Caco-2 (cell line): ENCODE measurements around the gene NTRK2. TPM values are rescaled to one million over a fixed set of nuclear protein-coding genes. Genes with fewer than 3 reads are reported as not detected.

Experiments used
- BruUV-seq: library from RNA; stranded (reverse); fragments of 400-500 nt; replicated peaks from 2 replicates; lab custom pipeline; 2021; lab: Mats Ljungman, UMichigan
- CTCF ChIA-PET: fragments of 300-600 bp; sonication (Branson Sonifier 250); formaldehyde crosslinking; loops from one replicate; lab custom pipeline; 2022; ENCODE audit warnings: antibody characterized with exemption; lab: Charles Lee
- POLR2A ChIA-PET: fragments of 300-600 bp; sonication (Branson Sonifier 250); formaldehyde crosslinking; loops from one replicate; lab custom pipeline; 2022; ENCODE audit warnings: antibody characterized with exemption; lab: Charles Lee
- DNase-seq, 2 experiments: peaks; one replicate each; pipeline versions ENCODE4 v3.0.0 to v3.0.0-alpha.2; 2020 to 2022
- H3K27me3 ChIP-seq: replicated peaks from 2 replicates; pipeline ENCODE4 v1.6.0; 2011; ENCODE audit warnings: low read length; ENCODE audit not compliant: control insufficient read depth, insufficient read depth
- H3K36me3 ChIP-seq: 2 replicates; pipeline ENCODE4 v1.5.1; 2011; ENCODE audit warnings: low read length; ENCODE audit not compliant: control insufficient read depth, insufficient read depth
- H3K4me1 ChIP-seq: fragments of 250-450 bp; sonication (Bioruptor Pico); 2 replicates; pipeline ENCODE4 v1.5.1; 2020; ENCODE audit warnings: mild to moderate bottlenecking
- H3K4me3 ChIP-seq: 2 replicates; pipeline ENCODE4 v1.5.1; 2011; ENCODE audit warnings: low read depth, mild to moderate bottlenecking, control low read depth, low read length
- H3K9me3 ChIP-seq: fragments of 250-450 bp; sonication (Bioruptor Pico); 2 replicates; pipeline ENCODE4 v1.5.1; 2020; ENCODE audit warnings: mild to moderate bottlenecking, moderate library complexity
- H3K27ac Mint-ChIP-seq: one replicate; pipeline ENCODE4 v1.8.0; 2022; ENCODE audit warnings: mixed read lengths; ENCODE audit not compliant: unreplicated experiment
- H3K27me3 Mint-ChIP-seq: one replicate; pipeline ENCODE4 v1.8.0; 2022; ENCODE audit warnings: mixed read lengths; ENCODE audit not compliant: insufficient read depth, unreplicated experiment
- H3K36me3 Mint-ChIP-seq: one replicate; pipeline ENCODE4 v1.8.0; 2022; ENCODE audit warnings: mild to moderate bottlenecking, mixed read lengths; ENCODE audit not compliant: insufficient read depth, unreplicated experiment
- H3K4me1 Mint-ChIP-seq: one replicate; pipeline ENCODE4 v1.8.0; 2022; ENCODE audit warnings: low read depth, mixed read lengths; ENCODE audit not compliant: unreplicated experiment
- H3K4me3 Mint-ChIP-seq: one replicate; pipeline ENCODE4 v1.8.0; 2022; ENCODE audit warnings: mild to moderate bottlenecking, moderate library complexity, mixed read lengths; ENCODE audit not compliant: unreplicated experiment
- H3K9me3 Mint-ChIP-seq: one replicate; pipeline ENCODE4 v1.8.0; 2022; ENCODE audit warnings: mixed read lengths; ENCODE audit not compliant: unreplicated experiment
- CTCF ChIP-seq, 2 experiments: fragments of 200-600 bp in 1 of 2; IDR thresholded peaks; 1 replicate in 1 of 2; 2 replicates in 1 of 2; pipeline versions ENCODE4 v1.5.1 to v1.8.0; 2011 to 2022; ENCODE audit warnings: antibody characterized with exemption in 1 of 2, control low read depth in 1 of 2, inconsistent platforms in 1 of 2, low read depth in 1 of 2, low read length in 1 of 2, mild to moderate bottlenecking in 1 of 2, moderate library complexity in 1 of 2; ENCODE audit not compliant: insufficient read depth in 1 of 2, severe bottlenecking in 1 of 2, unreplicated experiment in 1 of 2
- intact Hi-C: fragments of 100-400 bp; cut with micrococcal nuclease; formaldehyde crosslinking; loops from one replicate; pipeline ENCODE4 v1.10.0; 2022; ENCODE audit not compliant: unreplicated experiment
- total RNA-seq: library from RNA; stranded (reverse); gene quantifications from 2 replicates; pipeline ENCODE4 v1.2.3, GENCODE V29; 2022

NTRK2 gene
- total RNA-seq, 1 experiment from 2014 or later, result not detected

DNA sequence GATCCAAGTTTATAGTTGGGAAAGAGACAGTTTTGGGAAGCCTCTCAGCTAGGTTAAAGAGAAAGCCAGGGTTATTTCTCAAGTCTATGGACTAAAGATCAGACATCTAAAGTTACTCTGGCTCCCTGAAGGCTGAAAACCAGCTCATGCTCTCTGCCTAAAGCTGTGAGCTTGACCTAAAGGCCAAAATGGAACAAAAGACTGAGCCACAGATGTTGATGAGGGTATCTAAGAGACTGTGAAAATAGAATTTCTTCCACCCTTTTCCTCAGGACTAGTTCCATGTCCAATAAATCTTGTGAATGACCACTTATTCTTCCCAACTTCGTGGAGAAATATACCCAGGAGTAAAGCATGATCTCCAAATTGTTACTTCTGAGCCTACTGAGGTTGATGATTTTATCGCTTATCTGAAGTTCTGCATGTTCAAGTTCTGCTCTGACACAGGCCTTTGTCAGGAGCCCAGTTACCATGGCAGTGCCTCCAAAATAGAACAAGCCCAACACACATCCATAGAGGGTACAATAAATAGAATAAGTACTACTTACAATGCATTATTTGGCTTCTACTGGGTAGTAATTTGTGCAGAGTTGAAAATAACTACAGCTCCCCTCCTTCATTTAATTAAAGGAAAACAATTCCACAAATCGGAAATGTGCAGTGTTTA lies 373.6 kb downstream of the NTRK2 start:
- no peak overlapping the region for H3K4me3 Mint-ChIP-seq
- no peak overlapping the region for H3K4me3 ChIP-seq
- ChIA-PET CTCF (no interaction called here), POLR2A (no interaction called here)
- no TSS peak for BruUV-seq
- intact Hi-C loops, result no loop called here
- no peaks in the 10 kb centered on the region for H3K4me1 Mint-ChIP-seq
- no peaks in the 10 kb centered on the region for H3K9me3 Mint-ChIP-seq
- H3K4me1 ChIP-seq, result no peaks in the 10 kb centered on the region
- H3K27me3 Mint-ChIP-seq, result no peaks in the 10 kb centered on the region
- no peaks in the 10 kb centered on the region for H3K9me3 ChIP-seq
- no peaks in the 10 kb centered on the region for H3K27me3 ChIP-seq
- H3K36me3 Mint-ChIP-seq, result no peaks in the 10 kb centered on the region
- H3K36me3 ChIP-seq, result no peaks in the 10 kb centered on the region
- H3K27ac Mint-ChIP-seq, result no peak overlapping the region
- TF ChIP-seq CTCF (IDR thresholded peaks at IDR 0.05; ENCODE audit: insufficient read depth in 1 of 2, low read depth in 1 of 2, low read length in 1 of 2, severe bottlenecking in 1 of 2, unreplicated experiment in 1 of 2), result no peak
- no peak for DNase-seq

DNA sequence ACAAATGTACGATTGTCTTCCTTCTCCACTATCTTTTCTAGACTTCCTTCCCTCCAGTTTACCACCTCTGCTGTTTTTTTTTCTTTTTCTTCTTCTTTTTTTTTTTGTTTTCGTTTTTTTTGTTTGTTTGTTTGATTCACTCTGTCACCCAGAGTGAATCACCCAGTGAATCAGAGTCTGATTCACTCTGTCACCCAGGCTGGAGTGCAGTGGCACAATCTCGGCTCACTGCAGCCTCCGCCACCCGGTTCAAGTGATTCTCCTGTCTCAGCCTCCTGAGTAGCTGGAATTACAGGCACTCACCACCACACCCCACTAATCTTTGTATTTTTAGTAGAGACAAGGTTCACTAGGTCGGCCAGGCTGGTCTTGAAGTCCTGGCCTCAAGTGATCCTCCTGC lies 375.7 kb downstream of the NTRK2 start:
- ChIA-PET POLR2A (no interaction called here), CTCF (no interaction called here)
- no TSS peak for BruUV-seq
- intact Hi-C loops, result no loop called here
- Histone ChIP-seq H3K9me3 (no peaks in the 10 kb centered on the region), H3K36me3 (no peaks in the 10 kb centered on the region), H3K4me1 (no peaks in the 10 kb centered on the region), H3K27me3 (no peaks in the 10 kb centered on the region), H3K4me3 (no peak overlapping the region)
- no peak for DNase-seq
- H3K4me3 Mint-ChIP-seq, result no peak overlapping the region
- no peaks in the 10 kb centered on the region for H3K9me3 Mint-ChIP-seq
- H3K27me3 Mint-ChIP-seq, result no peaks in the 10 kb centered on the region
- no peak for TF ChIP-seq CTCF (IDR thresholded peaks at IDR 0.05; ENCODE audit: insufficient read depth in 1 of 2, low read depth in 1 of 2, low read length in 1 of 2, severe bottlenecking in 1 of 2, unreplicated experiment in 1 of 2)
- no peaks in the 10 kb centered on the region for H3K36me3 Mint-ChIP-seq
- H3K4me1 Mint-ChIP-seq, result no peaks in the 10 kb centered on the region
- H3K27ac Mint-ChIP-seq, result no peak overlapping the region

DNA sequence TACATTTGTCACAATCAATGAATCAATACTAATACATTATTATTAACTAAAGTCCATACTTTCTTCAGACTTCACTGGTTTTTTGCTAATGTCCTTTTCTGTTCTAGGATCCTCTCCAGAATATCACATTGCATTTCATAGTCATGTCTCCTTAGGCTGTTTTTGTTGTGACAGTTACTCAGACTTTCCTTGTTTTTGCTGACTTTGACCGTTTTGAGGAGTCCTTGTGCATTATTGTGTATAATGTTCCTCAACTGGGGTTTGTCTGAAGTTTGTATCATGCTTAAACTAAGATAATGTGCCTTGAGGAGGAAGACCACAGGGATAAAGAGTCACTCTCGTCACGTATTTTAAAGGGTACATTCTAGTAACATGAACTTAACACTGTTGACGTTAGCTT lies 376.9 kb downstream of the NTRK2 start:
- Mint-ChIP-seq H3K4me1 (no peaks in the 10 kb centered on the region), H3K9me3 (no peaks in the 10 kb centered on the region), H3K4me3 (no peak overlapping the region), H3K27me3 (no peaks in the 10 kb centered on the region), H3K27ac (no peak overlapping the region), H3K36me3 (no peaks in the 10 kb centered on the region)
- no TSS peak for BruUV-seq
- Histone ChIP-seq H3K36me3 (no peaks in the 10 kb centered on the region), H3K27me3 (no peaks in the 10 kb centered on the region), H3K4me1 (no peaks in the 10 kb centered on the region), H3K4me3 (no peak overlapping the region), H3K9me3 (no peaks in the 10 kb centered on the region)
- TF ChIP-seq CTCF (IDR thresholded peaks at IDR 0.05; ENCODE audit: insufficient read depth in 1 of 2, low read depth in 1 of 2, low read length in 1 of 2, severe bottlenecking in 1 of 2, unreplicated experiment in 1 of 2), result no peak
- intact Hi-C loops, result no loop called here
- ChIA-PET CTCF (no interaction called here), POLR2A (no interaction called here)
- DNase-seq, result no peak
